Common myeloid progenitor, CD34-positive (primary cell): ENCODE data around the gene KIAA2012. TPM values are rescaled to one million over a fixed set of nuclear protein-coding genes. Genes with fewer than 3 reads are reported as not detected.

ENCODE experiments used
- CTCF ChIA-PET: fragments of 350-600 bp; sonication (Branson Sonifier 250); formaldehyde crosslinking; loops from one replicate; lab custom pipeline; 2021; ENCODE audit warnings: antibody characterized with exemption; lab: Charles Lee
- POLR2A ChIA-PET: fragments of 350-600 bp; sonication (Branson Sonifier 250); formaldehyde crosslinking; loops from one replicate; lab custom pipeline; 2021; ENCODE audit warnings: antibody characterized with exemption; lab: Charles Lee
- DNase-seq, 3 donors: peaks; one replicate each; pipeline versions ENCODE4 v3.0.0 to v3.0.0-alpha.2; 2013
- H3K27ac ChIP-seq, 2 experiments: 1 replicate in 1 of 2; 2 replicates in 1 of 2; pipeline ENCODE4 v1.7.0; 2013; ENCODE audit warnings: inconsistent platforms in 2 of 2, low read length in 2 of 2, mild to moderate bottlenecking in 2 of 2, low read depth in 1 of 2, moderate library complexity in 1 of 2; ENCODE audit not compliant: severe bottlenecking in 2 of 2, insufficient read depth in 1 of 2, poor library complexity in 1 of 2
- H3K27me3 ChIP-seq, 5 experiments: replicated peaks in 2 of 5; 1 replicate in 3 of 5; 2 replicates in 2 of 5; pipeline versions ENCODE4 v1.6.1 to v1.7.0; 2013; ENCODE audit warnings: low read length in 4 of 5, mild to moderate bottlenecking in 2 of 5, moderate library complexity in 2 of 5, inconsistent platforms in 1 of 5; ENCODE audit not compliant: insufficient read depth in 5 of 5, control insufficient read depth in 4 of 5
- H3K36me3 ChIP-seq, 4 experiments: 1 replicate in 2 of 4; 2 replicates in 2 of 4; pipeline versions ENCODE4 v1.6.1 to v1.7.0; 2013; ENCODE audit warnings: low read length in 3 of 4, control low read depth in 1 of 4, mild to moderate bottlenecking in 1 of 4; ENCODE audit not compliant: control insufficient read depth in 4 of 4, insufficient read depth in 4 of 4
- H3K4me1 ChIP-seq, 4 experiments: 1 replicate in 3 of 4; 2 replicates in 1 of 4; pipeline versions ENCODE4 v1.6.1 to v1.7.1; 2013; ENCODE audit warnings: low read length in 3 of 4, mild to moderate bottlenecking in 3 of 4, control low read depth in 1 of 4, inconsistent platforms in 1 of 4, moderate library complexity in 1 of 4; ENCODE audit not compliant: control insufficient read depth in 4 of 4, insufficient read depth in 4 of 4; ENCODE audit errors: control extremely low read depth in 1 of 4
- H3K4me3 ChIP-seq, 7 experiments: 1 replicate in 4 of 7; 2 replicates in 3 of 7; pipeline versions ENCODE4 v1.5.1 to v1.7.0; 2013; ENCODE audit warnings: mild to moderate bottlenecking in 7 of 7, low read length in 6 of 7, moderate library complexity in 6 of 7, inconsistent platforms in 2 of 7, low read depth in 2 of 7, control low read depth in 1 of 7; ENCODE audit not compliant: insufficient read depth in 4 of 7, control insufficient read depth in 1 of 7; ENCODE audit errors: extremely low read depth in 1 of 7
- H3K9me3 ChIP-seq, 5 experiments: 1 replicate in 4 of 5; 2 replicates in 1 of 5; pipeline versions ENCODE4 v1.6.1 to v1.7.1; 2013; ENCODE audit warnings: low read length in 4 of 5, mild to moderate bottlenecking in 2 of 5, inconsistent platforms in 1 of 5, low read depth in 1 of 5, moderate library complexity in 1 of 5; ENCODE audit not compliant: control insufficient read depth in 4 of 5, insufficient read depth in 2 of 5; ENCODE audit errors: control extremely low read depth in 1 of 5
- WGBS: methylation state at CpG from one replicate; pipeline ENCODE4 v1.1.5; 2013; ENCODE audit not compliant: insufficient coverage; 5-methylcytosine and 5-hydroxymethylcytosine counted together
- polyA plus RNA-seq: library from polyadenylated mRNA; unstranded; fragments of 120-200 nt; gene quantifications from one replicate; pipeline ENCODE4 v1.2.1, GENCODE V29; 2013

Gene KIAA2012
- polyA plus RNA-seq: not detected

DNA sequence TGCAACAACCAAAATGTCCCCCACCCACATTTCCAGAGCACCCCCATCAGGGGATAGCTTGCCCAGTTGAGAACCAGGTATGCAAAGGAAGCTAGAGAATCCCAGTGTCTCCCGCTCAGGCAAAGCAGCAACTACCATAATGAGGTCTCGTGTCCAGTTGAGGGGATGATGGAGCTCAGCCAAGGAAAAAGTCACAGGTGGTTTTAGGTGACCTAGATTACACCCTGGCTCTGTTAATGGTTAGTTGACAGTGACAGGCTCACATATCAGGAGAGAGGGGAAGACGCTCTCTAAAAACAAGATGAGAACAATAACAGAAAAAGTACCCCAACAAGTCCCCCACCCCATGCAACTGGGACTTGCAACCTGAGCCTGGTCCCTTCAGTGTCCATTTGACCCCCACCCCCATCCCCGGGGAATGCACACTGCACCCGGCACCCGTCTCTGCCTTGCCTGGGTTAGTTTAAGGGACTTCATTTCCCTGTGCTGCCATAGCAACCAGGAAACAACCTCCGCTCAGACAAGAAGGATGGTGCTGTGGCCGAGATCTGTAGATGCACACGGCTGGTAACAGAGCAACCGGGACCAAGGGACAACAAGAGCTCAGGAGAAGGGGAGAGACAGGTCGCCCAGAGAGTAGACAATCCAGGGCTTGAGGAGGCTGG is at the start of gene KIAA2012:
Gene KIAA2012, plus strand, starts transcription at position 519 of the 665 bp plus-strand sequence. CDS start 373 bp downstream, outside the sequence.
- CTCF ChIA-PET: no interaction called here
- Histone ChIP-seq H3K36me3 (no peaks in the 10 kb centered on the region), H3K9me3 (no peaks in the 10 kb centered on the region), H3K4me3 (no peak within 1 kb of the TSS), H3K27ac (no peak within 1 kb of the TSS), H3K4me1 (peaks cover 4 to 23% (median 11%) of the 10 kb centered on the region in 4 experiments), H3K27me3 (no peaks in the 10 kb centered on the region)
- no peak for DNase-seq
- WGBS: 100% methylated on average over 4 of the region's 11 CpGs
- POLR2A ChIA-PET: no interaction called here

DNA sequence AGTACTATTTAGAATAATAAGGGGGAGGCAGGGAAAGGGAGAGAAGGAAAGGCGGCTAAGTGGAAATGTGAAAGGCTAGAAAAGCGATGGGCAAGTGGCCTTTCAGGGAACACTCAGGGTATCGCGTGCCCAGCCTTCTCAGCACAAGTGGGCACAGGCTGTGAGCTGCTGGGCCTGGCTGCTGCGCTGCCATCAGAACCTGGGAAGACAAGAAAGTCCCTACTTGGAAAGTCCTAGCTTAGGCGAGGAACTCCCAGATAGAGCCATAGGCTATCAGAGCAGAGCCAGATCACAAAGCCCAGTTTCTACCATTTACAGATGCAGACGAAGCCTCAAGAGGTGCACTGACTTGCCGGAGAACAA is 49.2 kb upstream of the KIAA2012 start:
- ChIA-PET CTCF (interaction anchor here (0.8 kb wide), 1 partner anchor 163 kb away, joined by 3 read pairs; no protein-coding TSS in a partner anchor), POLR2A (no interaction called here)
- over 99% methylated on average over 7 of the region's 8 CpGs for WGBS
- H3K9me3 ChIP-seq: no peaks in the 10 kb centered on the region
- H3K27ac ChIP-seq: no peak overlapping the region
- H3K4me1 ChIP-seq: no peaks in the 10 kb centered on the region
- H3K36me3 ChIP-seq: no peaks in the 10 kb centered on the region
- H3K4me3 ChIP-seq: no peak overlapping the region
- H3K27me3 ChIP-seq: peaks cover 0 to 5% (median 0%) of the 10 kb centered on the region in 5 experiments
- DNase-seq: no peak

DNA sequence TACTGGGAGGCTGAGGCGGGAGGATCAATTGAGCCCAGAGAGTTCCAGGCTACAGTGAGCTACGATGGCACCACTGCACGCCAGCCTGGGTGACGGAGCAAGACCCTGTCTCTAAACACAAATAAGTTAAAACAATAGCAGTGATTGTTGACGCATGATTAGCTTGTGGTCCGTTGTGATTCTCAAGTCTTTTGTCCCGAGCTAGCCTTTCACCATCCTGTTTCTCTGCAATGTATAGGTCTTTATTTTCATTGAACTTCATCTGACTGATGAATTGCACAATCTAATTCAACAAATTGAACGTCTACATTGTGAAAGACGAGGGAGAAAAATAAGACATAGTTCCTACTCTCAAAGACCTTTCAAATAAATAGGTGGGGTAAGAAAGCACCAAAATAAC is 48.2 kb upstream of the KIAA2012 start:
- 95% methylated on average over 7 of the region's 9 CpGs for WGBS
- H3K27me3 ChIP-seq: peaks cover 0 to 10% (median 0%) of the 10 kb centered on the region in 5 experiments
- ChIA-PET POLR2A (interaction anchor here (0.7 kb wide), 1 partner anchor 68 kb away, joined by 3 read pairs; no protein-coding TSS in a partner anchor), CTCF (interaction anchor here (0.8 to 1.1 kb wide), 2 partner anchors 37 to 164 kb away, joined by 3 to 5 read pairs; no protein-coding TSS in a partner anchor)
- H3K4me1 ChIP-seq: no peaks in the 10 kb centered on the region
- no peaks in the 10 kb centered on the region for H3K9me3 ChIP-seq
- H3K4me3 ChIP-seq: no peak overlapping the region
- DNase-seq: no peak
- no peak overlapping the region for H3K27ac ChIP-seq
- no peaks in the 10 kb centered on the region for H3K36me3 ChIP-seq

DNA sequence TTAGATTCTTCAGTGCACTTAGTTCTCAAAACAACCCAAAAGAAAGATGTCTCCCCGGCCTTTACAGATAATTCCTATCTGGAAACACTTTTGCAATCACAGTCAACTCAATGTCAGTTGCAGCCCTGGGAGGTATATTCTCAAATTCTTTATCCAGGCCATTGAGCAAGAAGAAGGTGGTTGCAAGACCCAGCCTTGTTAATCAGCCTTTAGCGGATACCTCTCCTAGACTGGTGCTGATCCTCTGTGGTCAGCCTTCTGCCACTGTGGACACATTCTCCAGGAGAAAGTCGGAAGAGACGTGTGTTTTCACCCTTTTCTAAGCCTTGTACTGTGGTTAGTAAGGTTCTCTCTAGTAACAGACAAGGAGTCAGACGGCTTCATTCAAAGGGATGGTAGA is 47.2 kb upstream of the KIAA2012 start:
- Histone ChIP-seq H3K27ac (no peak overlapping the region), H3K4me3 (no peak overlapping the region), H3K36me3 (no peaks in the 10 kb centered on the region), H3K4me1 (no peaks in the 10 kb centered on the region), H3K27me3 (peaks cover 0 to 10% (median 0%) of the 10 kb centered on the region in 5 experiments), H3K9me3 (no peaks in the 10 kb centered on the region)
- DNase-seq: no peak
- POLR2A ChIA-PET: no interaction called here
- CTCF ChIA-PET: interaction anchor here (0.6 kb wide), 1 partner anchor 137 kb away, joined by 4 read pairs; no protein-coding TSS in a partner anchor
- 96% methylated on average over 4 of the region's 5 CpGs for WGBS

DNA sequence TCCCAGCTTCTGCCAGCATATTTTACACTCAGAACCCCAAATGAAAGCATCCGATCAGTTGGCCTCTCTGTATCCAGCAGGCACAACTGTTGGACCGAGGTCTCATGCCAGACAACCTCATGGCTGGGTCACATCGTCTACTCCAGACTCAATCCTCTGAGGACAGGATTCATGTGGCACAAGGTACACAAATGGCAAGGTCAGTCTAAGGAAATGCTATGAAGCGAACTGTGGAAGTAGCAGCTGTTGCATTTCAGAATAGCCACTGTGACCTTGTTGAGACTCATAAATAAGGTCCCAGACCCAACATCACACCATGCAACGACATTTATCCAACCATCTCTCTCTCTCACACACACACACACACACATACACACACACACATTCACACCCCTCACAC is 46.5 kb upstream of the KIAA2012 start:
- H3K4me3 ChIP-seq: no peak overlapping the region
- DNase-seq: no peak
- CTCF ChIA-PET: no interaction called here
- H3K27me3 ChIP-seq: peaks cover 0 to 12% (median 5%) of the 10 kb centered on the region in 5 experiments
- H3K27ac ChIP-seq: no peak overlapping the region
- H3K36me3 ChIP-seq: no peaks in the 10 kb centered on the region
- no peaks in the 10 kb centered on the region for H3K4me1 ChIP-seq
- H3K9me3 ChIP-seq: no peaks in the 10 kb centered on the region
- POLR2A ChIA-PET: no interaction called here
- WGBS: 100% methylated on average over 4 of the region's 5 CpGs

DNA sequence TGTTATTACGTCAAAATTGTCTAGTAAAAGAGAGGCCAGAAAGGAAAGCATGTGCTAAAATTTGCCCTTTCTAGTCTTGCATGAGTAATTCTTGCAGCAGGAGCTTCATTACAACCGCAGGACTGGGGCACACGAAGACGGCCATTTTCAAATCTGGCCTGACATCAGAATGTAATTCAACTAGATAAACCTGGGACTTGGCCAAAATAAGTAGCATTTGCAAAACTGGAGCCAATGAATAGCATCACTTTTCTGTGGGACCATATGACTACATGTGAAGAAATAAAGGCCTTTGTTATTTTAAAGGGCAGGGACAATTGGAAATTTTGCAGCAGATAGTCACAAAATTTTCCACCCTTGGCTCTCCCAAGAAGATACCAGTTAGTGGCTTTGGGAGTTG is 42.4 kb upstream of the KIAA2012 start:
- Histone ChIP-seq H3K36me3 (peaks cover 0 to under 1% (median 0%) of the 10 kb centered on the region in 4 experiments), H3K4me3 (no peak overlapping the region), H3K4me1 (peaks cover 0 to 31% (median 27%) of the 10 kb centered on the region in 4 experiments), H3K27me3 (peaks cover 0 to 24% (median 22%) of the 10 kb centered on the region in 5 experiments), H3K9me3 (peaks cover 0 to 5% (median 0%) of the 10 kb centered on the region in 5 experiments), H3K27ac (no peak overlapping the region)
- POLR2A ChIA-PET: no interaction called here
- 98% methylated on average over 4 of the region's 4 CpGs for WGBS
- no peak for DNase-seq
- CTCF ChIA-PET: interaction anchor here (0.9 kb wide), 1 partner anchor 16 kb away, joined by 3 read pairs; no protein-coding TSS in a partner anchor
